Adrenal gland (tissue), 12 donors: Measurements from ENCODE around the gene TLR8. TPM values are rescaled to one million over a fixed set of nuclear protein-coding genes. Genes with fewer than 3 reads are reported as not detected.

Source experiments
- DNase-seq, 7 donors: peaks; one replicate each; pipeline ENCODE4 v3.0.0-alpha.2; 2019 to 2020
- H3K27ac ChIP-seq, 5 donors: fragments of 200-600 bp; sonication (generic) in 4 of 5; 1 replicate in 3 of 5; 2 replicates in 2 of 5; pipeline versions ENCODE4 v1.5.1 to v1.8.0; 2016 to 2020; ENCODE audit warnings: mild to moderate bottlenecking in 1 of 5
- H3K27me3 ChIP-seq: fragments of 200-600 bp; 2 replicates; pipeline ENCODE4 v1.8.0; 2021
- H3K36me3 ChIP-seq, 2 donors: fragments of 200-600 bp; replicated peaks in 1 of 2; 1 replicate in 1 of 2; 2 replicates in 1 of 2; pipeline versions ENCODE4 v1.5.1 to v1.8.0; 2018 to 2022
- H3K4me1 ChIP-seq, 2 donors: fragments of 200-600 bp; replicated peaks in 1 of 2; 1 replicate in 1 of 2; 2 replicates in 1 of 2; pipeline versions ENCODE4 v1.5.1 to v1.8.0; 2018 to 2021
- H3K4me3 ChIP-seq, 4 donors: fragments of 200-600 bp; sonication (generic) in 3 of 4; one replicate each; pipeline ENCODE4 v1.5.1; 2016 to 2018
- H3K9me3 ChIP-seq, 3 donors: fragments of 200-600 bp; sonication (generic) in 1 of 3; replicated peaks in 1 of 3; 1 replicate in 2 of 3; 2 replicates in 1 of 3; pipeline versions ENCODE4 v1.5.1 to v1.8.0; 2016 to 2021
- POLR2A ChIP-seq, 2 donors: fragments of 450-650 bp; IDR thresholded peaks; one replicate each; pipeline ENCODE4 v1.6.1; 2017; ENCODE audit warnings: antibody characterized with exemption in 2 of 2, mild to moderate bottlenecking in 2 of 2, moderate library complexity in 1 of 2
- WGBS, 4 donors: extraction: QIAGEN DNeasy Blood & Tissue Kit in 2 of 4; methylation state at CpG; one replicate each; pipeline versions ENCODE4 v1.1.5 to v1.1.7; 2013 to 2017; 5-methylcytosine and 5-hydroxymethylcytosine counted together
- intact Hi-C, 2 donors: fragments of 100-400 bp; cut with DNase I; formaldehyde crosslinking; loops; one replicate each; pipeline versions ENCODE4 v1.14.1 to v1.15.0; 2022 to 2023
- polyA plus RNA-seq, 3 donors: library from polyadenylated mRNA; stranded (reverse); fragments of 200-250 nt in 2 of 3; fragments of 350-450 nt in 1 of 3; fragmentation: Illumina TruSeq in 1 of 3; extraction: RNeasy Lipid Tissue Mini Kit (QIAGEN cat#74804) in 1 of 3; gene quantifications; one replicate each; pipeline ENCODE4 v1.2.3, GENCODE V29; 2013 to 2014
- total RNA-seq, 9 donors: library from RNA; depleted of rRNA in 4 of 9; stranded (reverse); fragments of >200 nt in 4 of 9; fragments of 120-200 nt in 1 of 9; fragmentation: NEBNext Ultra II Directional in 1 of 9; extraction: Animal tissue kit (Norgen Biotek cat#: 25700) in 1 of 9; gene quantifications; one replicate each; pipeline versions ENCODE4 v1.1.0 to v1.2.4, GENCODE V29; 2013 to 2023
- TF ChIP-seq, protein P1 (sequence below), 6 experiments: fragments of 450-650 bp in 4 of 6; fragments of 200-600 bp in 2 of 6; sonication (generic) in 1 of 6; IDR thresholded peaks; 1 replicate in 5 of 6; 2 replicates in 1 of 6; pipeline versions ENCODE4 v1.5.1 to v1.8.0; 2016 to 2021; ENCODE audit warnings: antibody characterized with exemption in 6 of 6, mild to moderate bottlenecking in 2 of 6, moderate library complexity in 1 of 6
- donor health status: healthy with polysubstance abuse.
- donor health status: Bipolar disorder and iron deficiency.
- donor health status: DM: yes; HTN: yes; CAD: no.
- donor health status: DM: no; HTN: no; CAD: no.
- donor health status: DM: no; HTN: no; CAD: no.
- donor health status: DM: yes; HTN: yes; CAD: no.

Gene TLR8
- total and polyA plus RNA-seq, 12 donors: 0.10 to 5.6 (median 1.9) TPM; not detected in 1

DNA sequence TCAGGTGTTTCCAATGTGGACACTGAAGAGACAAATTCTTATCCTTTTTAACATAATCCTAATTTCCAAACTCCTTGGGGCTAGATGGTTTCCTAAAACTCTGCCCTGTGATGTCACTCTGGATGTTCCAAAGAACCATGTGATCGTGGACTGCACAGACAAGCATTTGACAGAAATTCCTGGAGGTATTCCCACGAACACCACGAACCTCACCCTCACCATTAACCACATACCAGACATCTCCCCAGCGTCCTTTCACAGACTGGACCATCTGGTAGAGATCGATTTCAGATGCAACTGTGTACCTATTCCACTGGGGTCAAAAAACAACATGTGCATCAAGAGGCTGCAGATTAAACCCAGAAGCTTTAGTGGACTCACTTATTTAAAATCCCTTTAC is 20.9 kb upstream of the TLR8 start:
- Histone ChIP-seq H3K4me3 (no peak overlapping the region), H3K27me3 (no peaks in the 10 kb centered on the region), H3K27ac (no peak overlapping the region), H3K36me3 (no peaks in the 10 kb centered on the region), H3K9me3 (no peaks in the 10 kb centered on the region), H3K4me1 (no peaks in the 10 kb centered on the region)
- intact Hi-C loops: no loop called here
- no peak for DNase-seq
- WGBS, 4 donors: 47 to 59% (median 55%) methylated on average over 5 of the region's 5 CpGs
- no peak for TF ChIP-seq POLR2A (IDR thresholded peaks at IDR 0.05)
- TF ChIP-seq, protein P1, sequence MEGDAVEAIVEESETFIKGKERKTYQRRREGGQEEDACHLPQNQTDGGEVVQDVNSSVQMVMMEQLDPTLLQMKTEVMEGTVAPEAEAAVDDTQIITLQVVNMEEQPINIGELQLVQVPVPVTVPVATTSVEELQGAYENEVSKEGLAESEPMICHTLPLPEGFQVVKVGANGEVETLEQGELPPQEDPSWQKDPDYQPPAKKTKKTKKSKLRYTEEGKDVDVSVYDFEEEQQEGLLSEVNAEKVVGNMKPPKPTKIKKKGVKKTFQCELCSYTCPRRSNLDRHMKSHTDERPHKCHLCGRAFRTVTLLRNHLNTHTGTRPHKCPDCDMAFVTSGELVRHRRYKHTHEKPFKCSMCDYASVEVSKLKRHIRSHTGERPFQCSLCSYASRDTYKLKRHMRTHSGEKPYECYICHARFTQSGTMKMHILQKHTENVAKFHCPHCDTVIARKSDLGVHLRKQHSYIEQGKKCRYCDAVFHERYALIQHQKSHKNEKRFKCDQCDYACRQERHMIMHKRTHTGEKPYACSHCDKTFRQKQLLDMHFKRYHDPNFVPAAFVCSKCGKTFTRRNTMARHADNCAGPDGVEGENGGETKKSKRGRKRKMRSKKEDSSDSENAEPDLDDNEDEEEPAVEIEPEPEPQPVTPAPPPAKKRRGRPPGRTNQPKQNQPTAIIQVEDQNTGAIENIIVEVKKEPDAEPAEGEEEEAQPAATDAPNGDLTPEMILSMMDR (IDR thresholded peaks at IDR 0.05): no peak

DNA sequence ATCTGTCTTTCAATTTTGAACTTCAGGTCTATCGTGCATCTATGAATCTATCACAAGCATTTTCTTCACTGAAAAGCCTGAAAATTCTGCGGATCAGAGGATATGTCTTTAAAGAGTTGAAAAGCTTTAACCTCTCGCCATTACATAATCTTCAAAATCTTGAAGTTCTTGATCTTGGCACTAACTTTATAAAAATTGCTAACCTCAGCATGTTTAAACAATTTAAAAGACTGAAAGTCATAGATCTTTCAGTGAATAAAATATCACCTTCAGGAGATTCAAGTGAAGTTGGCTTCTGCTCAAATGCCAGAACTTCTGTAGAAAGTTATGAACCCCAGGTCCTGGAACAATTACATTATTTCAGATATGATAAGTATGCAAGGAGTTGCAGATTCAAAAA is 19.9 kb upstream of the TLR8 start:
- no peak overlapping the region for H3K4me3 ChIP-seq
- H3K27ac ChIP-seq: no peak overlapping the region
- no peaks in the 10 kb centered on the region for H3K27me3 ChIP-seq
- WGBS, 4 donors: 82 to 87% (median 82%) methylated on average over 3 of the region's 3 CpGs
- no peaks in the 10 kb centered on the region for H3K36me3 ChIP-seq
- H3K4me1 ChIP-seq: no peaks in the 10 kb centered on the region
- no peaks in the 10 kb centered on the region for H3K9me3 ChIP-seq
- DNase-seq: no peak
- TF ChIP-seq POLR2A (IDR thresholded peaks at IDR 0.05): no peak
- TF ChIP-seq, protein P1 (IDR thresholded peaks at IDR 0.05): no peak
- intact Hi-C loops: no loop called here

DNA sequence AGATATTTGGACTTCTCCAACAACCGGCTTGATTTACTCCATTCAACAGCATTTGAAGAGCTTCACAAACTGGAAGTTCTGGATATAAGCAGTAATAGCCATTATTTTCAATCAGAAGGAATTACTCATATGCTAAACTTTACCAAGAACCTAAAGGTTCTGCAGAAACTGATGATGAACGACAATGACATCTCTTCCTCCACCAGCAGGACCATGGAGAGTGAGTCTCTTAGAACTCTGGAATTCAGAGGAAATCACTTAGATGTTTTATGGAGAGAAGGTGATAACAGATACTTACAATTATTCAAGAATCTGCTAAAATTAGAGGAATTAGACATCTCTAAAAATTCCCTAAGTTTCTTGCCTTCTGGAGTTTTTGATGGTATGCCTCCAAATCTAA is 19.3 kb upstream of the TLR8 start:
- H3K4me1 ChIP-seq: no peaks in the 10 kb centered on the region
- no peaks in the 10 kb centered on the region for H3K27me3 ChIP-seq
- intact Hi-C loops: no loop called here
- no peaks in the 10 kb centered on the region for H3K9me3 ChIP-seq
- no peaks in the 10 kb centered on the region for H3K36me3 ChIP-seq
- no peak for DNase-seq
- no peak overlapping the region for H3K27ac ChIP-seq
- TF ChIP-seq, protein P1 (IDR thresholded peaks at IDR 0.05): no peak
- TF ChIP-seq POLR2A (IDR thresholded peaks at IDR 0.05): no peak
- WGBS, 4 donors: 66 to 70% (median 69%) methylated on average over 2 of the region's 2 CpGs
- H3K4me3 ChIP-seq: no peak overlapping the region

DNA sequence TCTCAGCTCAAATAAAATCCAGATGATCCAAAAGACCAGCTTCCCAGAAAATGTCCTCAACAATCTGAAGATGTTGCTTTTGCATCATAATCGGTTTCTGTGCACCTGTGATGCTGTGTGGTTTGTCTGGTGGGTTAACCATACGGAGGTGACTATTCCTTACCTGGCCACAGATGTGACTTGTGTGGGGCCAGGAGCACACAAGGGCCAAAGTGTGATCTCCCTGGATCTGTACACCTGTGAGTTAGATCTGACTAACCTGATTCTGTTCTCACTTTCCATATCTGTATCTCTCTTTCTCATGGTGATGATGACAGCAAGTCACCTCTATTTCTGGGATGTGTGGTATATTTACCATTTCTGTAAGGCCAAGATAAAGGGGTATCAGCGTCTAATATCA is 18.7 kb upstream of the TLR8 start:
- WGBS, 4 donors: 62 to 72% (median 66%) methylated on average over 3 of the region's 3 CpGs
- no peak overlapping the region for H3K4me3 ChIP-seq
- H3K36me3 ChIP-seq: no peaks in the 10 kb centered on the region
- H3K27ac ChIP-seq: no peak overlapping the region
- no peaks in the 10 kb centered on the region for H3K4me1 ChIP-seq
- no peaks in the 10 kb centered on the region for H3K27me3 ChIP-seq
- no peak for DNase-seq
- intact Hi-C loops: no loop called here
- no peaks in the 10 kb centered on the region for H3K9me3 ChIP-seq
- TF ChIP-seq, protein P1 (IDR thresholded peaks at IDR 0.05): no peak
- no peak for TF ChIP-seq POLR2A (IDR thresholded peaks at IDR 0.05)
